ENCODE measurements around the gene SYT15.

The SYT15 gene

DNA sequence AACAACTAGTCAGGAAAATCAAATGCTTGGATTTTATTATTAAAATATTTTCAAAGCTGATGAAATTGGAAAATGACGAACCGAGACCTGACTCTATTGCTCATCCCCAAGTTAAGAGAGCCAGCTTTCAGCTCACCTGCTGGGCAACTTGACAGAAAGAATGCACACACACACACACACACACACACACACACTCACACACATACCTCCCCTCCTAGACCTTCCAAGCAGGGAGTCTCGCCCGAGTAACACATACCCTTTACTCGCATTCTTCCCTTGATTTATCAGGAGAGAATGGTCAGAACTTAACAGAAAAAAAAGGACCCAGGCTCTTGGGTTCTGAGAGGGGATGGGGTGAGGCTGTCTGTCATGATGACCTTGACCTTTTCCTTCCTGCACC is 41.6 kb upstream of the SYT15 start:
- in situ Hi-C loops (cut with HindIII; ENCODE audit: low pct_ligation_motif_present, low sequenced_read_pairs), result no loop called here
- TF ChIP-seq, protein P1, sequence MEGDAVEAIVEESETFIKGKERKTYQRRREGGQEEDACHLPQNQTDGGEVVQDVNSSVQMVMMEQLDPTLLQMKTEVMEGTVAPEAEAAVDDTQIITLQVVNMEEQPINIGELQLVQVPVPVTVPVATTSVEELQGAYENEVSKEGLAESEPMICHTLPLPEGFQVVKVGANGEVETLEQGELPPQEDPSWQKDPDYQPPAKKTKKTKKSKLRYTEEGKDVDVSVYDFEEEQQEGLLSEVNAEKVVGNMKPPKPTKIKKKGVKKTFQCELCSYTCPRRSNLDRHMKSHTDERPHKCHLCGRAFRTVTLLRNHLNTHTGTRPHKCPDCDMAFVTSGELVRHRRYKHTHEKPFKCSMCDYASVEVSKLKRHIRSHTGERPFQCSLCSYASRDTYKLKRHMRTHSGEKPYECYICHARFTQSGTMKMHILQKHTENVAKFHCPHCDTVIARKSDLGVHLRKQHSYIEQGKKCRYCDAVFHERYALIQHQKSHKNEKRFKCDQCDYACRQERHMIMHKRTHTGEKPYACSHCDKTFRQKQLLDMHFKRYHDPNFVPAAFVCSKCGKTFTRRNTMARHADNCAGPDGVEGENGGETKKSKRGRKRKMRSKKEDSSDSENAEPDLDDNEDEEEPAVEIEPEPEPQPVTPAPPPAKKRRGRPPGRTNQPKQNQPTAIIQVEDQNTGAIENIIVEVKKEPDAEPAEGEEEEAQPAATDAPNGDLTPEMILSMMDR (IDR thresholded peaks at IDR 0.05; ENCODE audit: low read depth, low read length, missing control alignments), result no peak
- Histone ChIP-seq H3K36me3 (replicated peaks) (no peaks in the 10 kb centered on the region), H3K27me3 (replicated peaks) (no peaks in the 10 kb centered on the region), H3K27ac (no peak overlapping the region), H3K4me3 (ENCODE audit: low read depth, low read length) (no peak overlapping the region)
- DNase-seq, result no peak

DNA sequence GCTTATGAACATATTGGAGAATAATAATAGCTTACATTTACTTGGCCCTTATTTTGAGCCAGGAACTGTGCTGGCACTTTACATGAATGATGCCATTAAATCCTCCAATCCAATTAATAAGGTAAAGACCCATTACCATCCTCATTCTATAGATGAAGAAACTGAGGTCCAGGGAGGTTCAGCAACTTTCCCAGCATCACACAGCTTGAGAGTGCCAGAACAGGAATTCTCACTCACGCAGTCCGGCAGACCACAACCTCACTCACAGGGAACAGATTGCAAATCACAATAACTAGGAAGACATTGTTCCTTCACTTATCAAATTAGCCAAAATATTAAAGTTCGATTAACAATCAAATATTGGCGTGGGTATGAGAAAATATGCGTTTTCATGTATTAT is 40.8 kb upstream of the SYT15 start:
- TF ChIP-seq, protein P1 (IDR thresholded peaks at IDR 0.05; ENCODE audit: low read depth, low read length, missing control alignments), result no peak
- no peaks in the 10 kb centered on the region for H3K36me3 ChIP-seq (replicated peaks)
- in situ Hi-C loops (cut with HindIII; ENCODE audit: low pct_ligation_motif_present, low sequenced_read_pairs), result no loop called here
- H3K27me3 ChIP-seq (replicated peaks), result no peaks in the 10 kb centered on the region
- no peak overlapping the region for H3K4me3 ChIP-seq (ENCODE audit: low read depth, low read length)
- no peak overlapping the region for H3K27ac ChIP-seq
- DNase-seq, result no peak

DNA sequence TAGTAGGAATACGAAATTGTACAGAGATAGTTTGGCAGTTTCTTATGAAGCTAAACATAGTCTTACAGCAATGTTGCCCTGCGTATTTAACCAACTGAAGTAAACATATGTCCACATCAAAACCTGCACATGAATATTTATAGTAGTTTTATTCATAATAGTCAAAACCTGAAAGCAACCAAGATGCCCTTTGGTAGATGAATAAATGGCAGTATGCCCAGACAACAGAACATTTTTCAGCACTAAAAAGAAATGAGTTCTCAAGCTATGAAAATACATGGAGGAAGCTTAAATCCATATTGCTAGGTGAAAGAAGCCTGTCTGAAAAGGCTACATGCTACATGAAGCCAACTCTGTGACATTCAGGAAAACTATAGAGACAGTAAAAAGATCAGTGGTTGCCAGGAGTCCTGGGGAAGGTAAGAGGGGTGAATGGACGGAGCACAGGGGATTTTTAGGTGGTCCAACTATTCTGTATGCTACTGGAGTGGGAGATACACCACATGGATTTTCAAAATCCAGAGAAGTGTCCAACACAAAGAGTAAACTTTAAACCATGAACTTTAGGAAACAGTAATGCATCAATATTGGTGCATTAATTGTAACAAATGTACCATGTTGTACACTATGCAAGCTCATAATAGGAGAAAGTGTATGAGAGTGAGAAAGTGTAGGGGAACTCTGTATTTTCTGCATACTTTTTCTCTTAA is 40.1 kb upstream of the SYT15 start:
- Histone ChIP-seq H3K27me3 (replicated peaks) (no peaks in the 10 kb centered on the region), H3K27ac (no peak overlapping the region), H3K36me3 (replicated peaks) (no peaks in the 10 kb centered on the region), H3K4me3 (ENCODE audit: low read depth, low read length) (no peak overlapping the region)
- DNase-seq, result no peak
- TF ChIP-seq, protein P1 (IDR thresholded peaks at IDR 0.05; ENCODE audit: low read depth, low read length, missing control alignments), result no peak
- in situ Hi-C loops (cut with HindIII; ENCODE audit: low pct_ligation_motif_present, low sequenced_read_pairs), result no loop called here

DNA sequence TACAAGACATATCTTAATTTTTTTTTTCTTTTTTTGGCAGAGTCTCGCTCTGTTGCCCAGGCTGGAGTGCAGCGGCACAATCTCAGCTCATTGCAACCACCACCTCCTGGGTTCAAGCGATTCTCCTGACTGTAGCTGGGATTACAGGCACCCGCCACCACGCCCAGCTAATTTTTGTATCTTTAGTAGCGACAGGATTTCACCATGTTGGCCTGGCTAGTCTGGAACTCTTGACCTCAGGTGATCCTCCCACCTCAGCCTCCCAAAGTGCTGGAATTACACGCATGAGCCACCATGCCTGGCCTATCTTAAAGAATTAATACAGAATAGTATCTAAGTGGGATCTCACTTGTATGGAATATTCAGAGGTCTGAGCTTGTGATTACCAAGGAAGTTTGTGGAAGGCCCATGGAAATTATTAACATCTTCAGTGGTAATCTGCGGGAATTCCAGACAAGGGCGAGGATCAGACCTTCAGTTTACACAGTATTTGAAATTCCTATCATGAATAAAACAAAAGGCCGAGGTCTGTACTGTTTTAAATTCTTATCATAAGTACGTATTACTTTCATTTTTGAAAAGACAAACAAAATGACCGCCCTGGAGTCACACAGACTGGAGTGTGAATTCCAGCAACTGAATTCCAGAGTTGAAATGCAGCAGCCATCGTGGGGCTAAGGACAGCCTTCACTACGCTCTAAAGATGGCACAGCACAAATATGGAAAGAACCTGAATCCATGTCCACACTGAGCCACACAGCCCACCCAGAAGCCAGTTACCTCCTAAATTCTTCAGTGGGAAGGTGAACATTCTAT is 39.1 kb upstream of the SYT15 start:
- in situ Hi-C loops (cut with HindIII; ENCODE audit: low pct_ligation_motif_present, low sequenced_read_pairs), result no loop called here
- Histone ChIP-seq H3K27me3 (replicated peaks) (no peaks in the 10 kb centered on the region), H3K4me3 (ENCODE audit: low read depth, low read length) (no peak overlapping the region)

DNA sequence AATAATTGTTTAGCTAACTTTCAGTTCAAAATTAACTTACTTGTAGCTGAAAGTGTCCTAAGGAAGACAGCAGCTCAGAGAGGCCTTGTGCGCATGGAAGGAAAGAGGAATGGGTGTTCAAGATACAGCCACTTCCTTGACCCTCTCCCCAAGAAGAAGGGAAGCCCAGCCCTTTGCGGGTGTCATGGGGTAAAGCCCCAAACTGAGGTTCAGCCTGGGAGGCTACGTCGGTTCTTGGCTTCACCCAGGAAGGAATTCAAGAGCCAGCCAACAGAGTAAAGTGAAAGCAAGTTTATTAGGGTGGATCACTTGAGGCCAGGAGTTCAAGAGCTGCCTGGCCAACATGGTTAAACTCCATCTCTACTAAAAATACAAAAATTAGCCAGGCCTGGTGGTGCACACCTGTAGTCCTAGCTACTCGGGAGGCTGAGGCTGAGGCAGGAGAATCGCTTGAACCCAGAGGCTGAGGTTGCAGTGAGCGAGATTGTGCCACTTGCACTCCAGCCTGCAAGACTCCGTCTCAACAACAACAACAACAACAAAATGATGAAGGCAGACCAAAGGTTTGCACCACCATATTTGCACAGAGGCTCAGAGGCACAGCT is 38.4 kb upstream of the SYT15 start:
- H3K27ac ChIP-seq, result peak overlapping the region; percentile 77
- no peak overlapping the region for H3K4me3 ChIP-seq (ENCODE audit: low read depth, low read length)
- in situ Hi-C loops (cut with HindIII; ENCODE audit: low pct_ligation_motif_present, low sequenced_read_pairs), result no loop called here
- no peak for DNase-seq
- TF ChIP-seq, protein P1 (IDR thresholded peaks at IDR 0.05; ENCODE audit: low read depth, low read length, missing control alignments), result no peak
- H3K36me3 ChIP-seq (replicated peaks), result no peaks in the 10 kb centered on the region
- no peaks in the 10 kb centered on the region for H3K27me3 ChIP-seq (replicated peaks)

More for the DNA sequence above, 39.1 kb upstream of the SYT15 start:
- no peaks in the 10 kb centered on the region for H3K36me3 ChIP-seq (replicated peaks)
- TF ChIP-seq, protein P1 (IDR thresholded peaks at IDR 0.05; ENCODE audit: low read depth, low read length, missing control alignments), result no peak
- H3K27ac ChIP-seq, result peak overlapping the region; percentile 77
- DNase-seq, result peak; percentile 93
